ENCODE results near the gene SPDEF. TPM values are rescaled to one million over a fixed set of nuclear protein-coding genes. Genes with fewer than 3 reads are reported as not detected.

SPDEF gene
- total and polyA plus RNA-seq, 2 donors from 2014 or later = 0.19 TPM; not detected in 1

- Histone ChIP-seq H3K4me3 (ENCODE audit: low read length in 3 of 3) (no peak overlapping the region), H3K27me3 (ENCODE audit: control insufficient read depth, insufficient read depth, low read length) (no peaks in the 10 kb centered on the region), H3K36me3 (ENCODE audit: control insufficient read depth in 2 of 3, insufficient read depth in 3 of 3, low read length in 3 of 3) (no peaks in the 10 kb centered on the region), H3K4me1 (ENCODE audit: control insufficient read depth in 2 of 3, insufficient read depth in 2 of 3, low read depth in 1 of 3, low read length in 3 of 3) (no peaks in the 10 kb centered on the region), H3K9me3 (ENCODE audit: control insufficient read depth in 2 of 3, insufficient read depth in 1 of 3, low read length in 3 of 3) (peaks cover 0 to 4% (median 0%) of the 10 kb centered on the region in 3 donors), H3K9ac (ENCODE audit: low read length in 3 of 3) (no peak overlapping the region), H3K27ac (ENCODE audit: low read depth in 2 of 2, low read length in 2 of 2) (no peak overlapping the region)
- intact Hi-C loops (cut with DNase I) = no loop called here
- TF ChIP-seq CTCF (IDR thresholded peaks at IDR 0.05; ENCODE audit: borderline replicate concordance, extremely low read depth, insufficient read depth) = no peak
- DNase-seq (peak in 1 of 5 donors; percentile 48), FAIRE-seq (no peak)
Measured at GRCh38 chr6:34560366-34561226, 4.5 kb upstream of the SPDEF start.

- TF ChIP-seq CTCF (IDR thresholded peaks at IDR 0.05; ENCODE audit: borderline replicate concordance, extremely low read depth, insufficient read depth) = no peak
- peaks cover 0 to 4% (median 0%) of the 10 kb centered on the region in 3 donors for H3K9me3 ChIP-seq (ENCODE audit: control insufficient read depth in 2 of 3, insufficient read depth in 1 of 3, low read length in 3 of 3)
- DNase-seq (no peak), FAIRE-seq (no peak)
- H3K9ac ChIP-seq (ENCODE audit: low read length in 3 of 3) = no peak overlapping the region
- H3K36me3 ChIP-seq (ENCODE audit: control insufficient read depth in 2 of 3, insufficient read depth in 3 of 3, low read length in 3 of 3) = no peaks in the 10 kb centered on the region
- H3K4me1 ChIP-seq (ENCODE audit: control insufficient read depth in 2 of 3, insufficient read depth in 2 of 3, low read depth in 1 of 3, low read length in 3 of 3) = no peaks in the 10 kb centered on the region
- intact Hi-C loops (cut with DNase I) = no loop called here
- no peak overlapping the region for H3K4me3 ChIP-seq (ENCODE audit: low read length in 3 of 3)
- H3K27me3 ChIP-seq (ENCODE audit: control insufficient read depth, insufficient read depth, low read length) = no peaks in the 10 kb centered on the region
- H3K27ac ChIP-seq (ENCODE audit: low read depth in 2 of 2, low read length in 2 of 2) = no peak overlapping the region
Measured at GRCh38 chr6:34559651-34560365, 3.7 kb upstream of the SPDEF start.

GRCh38 chr6:34558172-34558714 is 2.1 kb upstream of the SPDEF start:
- FAIRE-seq = no peak
- Histone ChIP-seq H3K27ac (ENCODE audit: low read depth in 2 of 2, low read length in 2 of 2) (no peak overlapping the region), H3K27me3 (ENCODE audit: control insufficient read depth, insufficient read depth, low read length) (no peaks in the 10 kb centered on the region), H3K9ac (ENCODE audit: low read length in 3 of 3) (no peak overlapping the region), H3K4me3 (ENCODE audit: low read length in 3 of 3) (no peak overlapping the region), H3K36me3 (ENCODE audit: control insufficient read depth in 2 of 3, insufficient read depth in 3 of 3, low read length in 3 of 3) (no peaks in the 10 kb centered on the region), H3K9me3 (ENCODE audit: control insufficient read depth in 2 of 3, insufficient read depth in 1 of 3, low read length in 3 of 3) (peaks cover 0 to 4% (median 0%) of the 10 kb centered on the region in 3 donors), H3K4me1 (ENCODE audit: control insufficient read depth in 2 of 3, insufficient read depth in 2 of 3, low read depth in 1 of 3, low read length in 3 of 3) (no peaks in the 10 kb centered on the region)
- DNase-seq = no peak
- intact Hi-C loops (cut with DNase I) = no loop called here
- no peak for TF ChIP-seq CTCF (IDR thresholded peaks at IDR 0.05; ENCODE audit: borderline replicate concordance, extremely low read depth, insufficient read depth)

All from kidney (tissue), 14 donors.